HG03575 (cell line): ENCODE results near the gene FBXW8.

Source experiments
- ATAC-seq: cut with Tn5 transposase; IDR thresholded peaks from one replicate; pipeline ENCODE4 v1.9.1; 2021; ENCODE audit not compliant: unreplicated experiment, insufficient number of reproducible peaks, low FRiP score; ENCODE audit errors: extremely low read depth

Gene FBXW8

DNA sequence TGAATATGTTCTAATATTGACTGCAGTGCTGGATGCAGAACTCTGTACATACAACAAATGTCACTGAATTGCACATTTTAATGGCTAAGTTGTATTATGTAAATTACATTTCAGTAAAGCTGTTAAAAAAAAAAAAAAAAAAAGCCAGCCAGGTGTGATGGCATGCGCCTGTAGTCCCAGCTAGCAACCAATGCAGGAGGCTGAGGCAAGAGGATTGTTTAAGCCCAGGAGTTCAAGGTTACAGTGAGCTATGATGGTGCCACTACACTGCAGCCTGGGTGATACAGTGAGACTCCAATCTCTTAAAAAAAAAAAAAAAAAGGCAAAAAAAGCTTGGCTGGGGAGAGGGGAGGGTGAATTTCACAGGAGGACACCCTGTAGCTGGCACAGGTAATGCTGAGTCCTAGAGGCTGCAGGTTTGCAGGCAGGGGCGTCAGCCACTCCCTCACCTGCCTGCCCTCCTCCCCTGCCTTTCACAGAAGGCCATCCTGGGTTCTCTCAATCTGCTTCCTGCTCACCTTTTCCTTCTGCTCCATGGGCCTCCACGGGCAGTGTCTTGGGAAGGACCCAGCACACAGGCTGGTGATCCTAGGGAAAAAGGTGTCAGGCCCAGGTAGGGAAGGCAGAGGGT, 147.8 kb downstream of the FBXW8 start:
- ATAC-seq = no peak

DNA sequence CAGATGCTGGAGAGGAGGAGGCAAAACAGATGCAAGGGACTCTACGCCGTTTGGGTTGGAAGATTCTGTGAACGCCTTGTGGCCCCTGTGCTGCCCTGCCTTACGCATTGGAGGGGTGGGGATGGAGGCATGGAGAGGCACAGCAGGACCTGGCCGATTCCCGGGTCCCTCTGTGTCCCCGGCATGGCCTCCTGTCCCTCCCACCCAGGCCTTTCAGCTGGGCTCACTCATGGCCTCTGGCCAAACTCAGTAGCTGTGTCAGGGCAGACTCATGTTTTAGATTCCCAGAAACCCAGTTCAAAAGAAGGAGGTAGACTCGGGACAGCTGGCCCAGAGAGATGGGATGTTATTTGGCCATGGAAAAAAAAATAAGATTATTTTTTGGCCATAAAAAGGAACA, 148.4 kb downstream of the FBXW8 start:
- ATAC-seq = no peak

DNA sequence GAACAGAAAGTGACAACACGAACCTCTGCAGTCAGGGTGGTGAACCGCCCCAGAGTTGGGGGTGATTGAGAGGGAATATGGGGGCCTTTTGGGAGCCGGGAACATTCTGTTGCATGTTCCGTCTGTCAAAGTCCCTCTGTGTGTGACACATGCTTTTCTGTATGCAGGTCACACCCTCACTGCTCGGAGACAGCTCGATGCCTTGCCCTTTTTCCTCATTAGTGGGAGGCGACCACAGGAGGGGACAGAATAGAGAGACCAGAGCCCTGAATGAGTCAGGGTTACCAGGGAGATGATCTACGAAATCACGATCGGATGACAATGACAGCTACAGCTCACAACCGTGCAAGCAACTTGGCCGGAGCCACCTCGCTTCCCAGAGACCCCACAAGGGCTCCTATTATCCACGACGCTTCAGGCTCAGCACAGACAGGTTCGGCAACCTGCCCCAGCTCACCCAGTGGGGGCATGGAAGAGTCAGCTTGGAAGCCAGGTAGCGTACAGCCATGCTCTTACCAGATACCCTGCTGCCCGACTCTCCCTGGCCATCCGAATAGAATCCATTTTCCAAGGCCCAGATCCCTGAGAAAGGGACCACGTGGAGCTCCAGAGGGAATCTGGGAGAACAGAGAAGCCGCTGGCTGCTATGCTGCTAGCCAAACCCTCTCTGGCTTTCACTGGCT, 149.6 kb downstream of the FBXW8 start:
- no peak for ATAC-seq

DNA sequence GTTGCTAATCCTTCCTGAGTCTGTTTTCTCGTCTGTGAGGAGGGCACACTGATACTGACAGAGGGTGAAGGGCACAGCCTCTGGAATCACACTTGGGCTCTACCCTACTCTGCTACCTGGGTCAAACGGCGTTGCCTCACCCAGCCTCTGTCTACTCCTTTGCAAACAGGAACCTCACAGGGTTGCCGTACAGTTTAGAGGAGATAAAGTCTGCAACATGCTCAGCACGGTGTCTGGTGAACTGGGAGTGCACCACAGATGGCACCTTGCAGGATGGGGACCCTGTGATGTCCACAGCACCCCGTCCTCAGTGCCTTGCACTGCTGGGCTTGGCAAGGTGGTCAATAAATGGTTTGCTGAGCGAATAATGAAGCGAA, 150.2 kb downstream of the FBXW8 start:
- no peak for ATAC-seq

DNA sequence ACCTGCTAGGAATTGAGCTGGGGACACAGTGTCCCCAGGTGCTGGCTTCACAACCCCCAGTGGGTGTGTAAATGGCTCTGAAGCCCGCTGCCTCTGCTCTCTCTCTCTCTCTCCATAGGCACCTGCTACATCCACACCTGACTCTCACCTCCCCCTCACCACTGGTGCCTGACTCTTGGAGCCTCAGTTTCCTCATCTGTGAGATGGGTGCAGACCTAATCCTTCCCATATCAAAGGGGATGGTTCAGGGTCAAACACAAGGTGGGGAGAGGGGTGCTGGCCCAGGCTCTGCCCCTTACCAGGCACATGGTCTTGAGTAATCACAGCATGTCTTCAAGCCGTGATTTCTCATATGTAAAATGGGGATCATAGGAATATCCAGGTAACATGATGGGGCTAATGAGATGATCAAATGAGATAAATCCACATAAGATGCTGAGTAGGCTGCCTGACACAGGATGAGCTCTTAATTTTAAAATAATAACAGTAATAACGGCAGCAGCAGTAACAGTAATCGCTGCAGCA, 150.9 kb downstream of the FBXW8 start:
- ATAC-seq = no peak

DNA sequence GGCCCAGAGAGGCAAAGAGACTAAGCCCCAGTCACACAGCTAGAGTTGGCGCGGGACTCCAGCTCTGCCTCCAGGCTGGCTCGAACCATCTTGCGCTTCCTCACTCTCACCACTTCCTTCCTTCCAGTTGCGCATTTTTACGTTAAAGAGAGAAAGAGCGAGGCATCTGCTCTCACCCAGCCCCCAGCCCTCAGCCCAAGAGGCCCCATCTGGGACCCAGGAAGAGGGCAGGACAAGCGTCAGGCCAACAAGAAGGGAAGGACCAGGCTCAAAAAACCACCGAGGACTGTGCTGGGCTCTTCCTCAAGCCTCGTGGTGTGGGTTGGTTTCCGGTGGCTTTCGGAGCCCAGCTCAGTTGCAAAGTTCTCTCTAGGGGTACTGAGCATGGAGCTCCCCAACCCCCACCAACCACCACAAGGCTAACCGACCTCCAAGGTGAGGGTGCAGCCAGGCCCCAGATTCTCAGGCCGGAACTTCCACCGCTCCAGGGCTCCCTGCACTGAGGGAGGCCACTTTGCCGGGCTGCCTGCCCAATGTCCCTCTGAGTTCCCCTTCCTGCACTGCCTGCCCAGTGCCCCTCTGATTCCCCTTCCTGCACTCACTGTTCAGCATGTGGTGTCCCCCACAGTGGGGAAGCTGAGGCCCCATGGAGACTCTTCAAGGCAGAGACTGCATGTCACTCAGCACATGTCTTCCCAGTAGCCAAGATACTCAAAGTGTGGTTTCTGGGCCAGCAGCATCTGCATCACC, 152.6 kb downstream of the FBXW8 start:
- no peak for ATAC-seq

DNA sequence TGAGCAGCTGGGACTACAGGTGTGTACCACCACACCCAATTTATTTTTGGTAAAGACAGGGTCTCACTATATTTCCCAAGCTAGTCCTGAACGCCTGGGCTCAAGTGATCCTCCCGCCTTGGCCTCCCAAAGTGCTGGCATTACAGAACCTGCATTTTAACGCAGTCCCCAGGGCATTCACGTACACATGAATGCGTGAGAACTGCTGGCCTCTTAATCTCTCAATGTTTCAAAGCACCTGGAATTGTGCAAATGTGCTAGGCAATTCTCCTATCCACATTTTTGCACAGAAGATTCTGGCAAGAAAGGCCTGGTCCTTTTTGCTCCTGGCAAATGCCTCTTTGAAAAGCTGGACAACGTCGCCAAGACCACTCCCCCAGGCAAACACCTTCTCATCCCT, 153.3 kb downstream of the FBXW8 start:
- no peak for ATAC-seq

DNA sequence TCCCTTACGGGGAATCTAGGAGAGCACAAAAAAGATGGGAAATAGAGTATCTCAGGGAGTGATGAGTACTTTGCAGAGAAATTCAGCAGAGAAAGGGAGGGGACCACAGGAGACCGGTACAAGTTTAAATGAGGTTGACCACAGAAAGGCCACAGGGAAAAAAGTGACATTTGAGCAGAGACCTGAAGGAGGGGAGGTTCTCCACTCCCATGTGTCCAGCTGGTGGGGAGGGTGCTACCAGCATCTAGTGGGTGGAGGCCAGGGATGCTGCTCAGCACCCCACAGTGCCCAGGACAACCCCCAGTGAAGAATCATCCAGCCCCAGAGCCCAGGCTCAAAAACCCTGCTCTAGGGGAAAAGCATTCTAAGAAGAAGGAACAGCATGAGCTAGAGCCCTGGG, 153.8 kb downstream of the FBXW8 start:
- no peak for ATAC-seq

DNA sequence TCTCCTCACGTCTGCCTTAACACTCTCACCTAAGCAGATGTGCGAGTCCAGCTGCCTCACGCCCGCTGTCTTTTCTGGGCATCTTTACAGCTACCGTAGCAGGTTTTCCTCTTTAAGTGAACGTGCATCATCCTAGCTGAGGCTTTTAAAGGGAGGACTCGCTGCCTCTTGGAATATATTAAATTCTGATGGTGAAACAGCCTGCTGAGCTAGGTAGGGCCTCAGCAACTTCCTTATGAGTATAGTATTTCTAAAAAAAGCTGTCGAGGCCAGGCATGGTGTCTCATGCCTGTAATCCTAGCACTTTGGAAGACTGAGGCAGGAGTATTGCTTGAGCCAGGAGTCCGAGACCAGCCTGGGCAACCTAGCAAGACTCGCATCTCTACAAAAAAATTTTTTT, 156.3 kb downstream of the FBXW8 start:
- ATAC-seq = no peak

DNA sequence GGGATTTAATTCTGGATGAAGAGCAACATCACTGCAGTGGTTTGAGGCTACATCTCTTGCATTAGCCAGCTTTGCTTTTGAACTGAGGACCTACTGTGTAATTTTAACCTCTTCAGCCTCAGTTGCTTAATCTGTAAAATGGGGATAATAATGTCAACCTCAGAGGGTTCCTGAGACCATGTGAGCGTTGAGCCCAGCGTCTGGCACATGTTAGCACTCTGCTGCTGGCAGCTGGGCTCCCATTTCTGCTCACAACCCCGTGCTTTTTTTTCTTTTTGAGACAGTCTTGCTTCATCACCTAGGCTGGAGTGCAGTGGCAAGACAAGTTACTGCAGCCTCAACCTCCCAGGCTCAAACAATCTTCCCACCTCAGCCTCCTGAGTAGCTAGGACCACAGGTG, 156.9 kb downstream of the FBXW8 start:
- no peak for ATAC-seq

DNA sequence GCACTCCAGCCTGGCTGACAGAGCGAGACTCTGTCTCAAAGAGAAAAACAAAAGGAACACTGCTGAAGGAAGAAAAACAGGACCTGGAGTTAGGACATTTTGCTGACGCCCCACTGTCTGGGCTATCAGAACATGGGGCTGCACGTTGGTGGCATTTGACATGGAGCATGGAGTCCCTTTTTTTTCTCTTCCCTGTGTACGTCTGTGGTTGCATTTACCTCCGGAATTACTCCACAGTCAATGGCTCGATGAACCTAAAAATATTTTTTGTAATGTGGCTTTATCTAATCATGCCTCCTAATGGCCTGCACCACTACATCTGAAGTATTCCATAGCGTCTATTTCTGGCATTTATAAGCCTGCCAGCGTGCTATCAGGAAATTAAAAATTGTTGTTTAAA, 157.7 kb downstream of the FBXW8 start:
- ATAC-seq = no peak

DNA sequence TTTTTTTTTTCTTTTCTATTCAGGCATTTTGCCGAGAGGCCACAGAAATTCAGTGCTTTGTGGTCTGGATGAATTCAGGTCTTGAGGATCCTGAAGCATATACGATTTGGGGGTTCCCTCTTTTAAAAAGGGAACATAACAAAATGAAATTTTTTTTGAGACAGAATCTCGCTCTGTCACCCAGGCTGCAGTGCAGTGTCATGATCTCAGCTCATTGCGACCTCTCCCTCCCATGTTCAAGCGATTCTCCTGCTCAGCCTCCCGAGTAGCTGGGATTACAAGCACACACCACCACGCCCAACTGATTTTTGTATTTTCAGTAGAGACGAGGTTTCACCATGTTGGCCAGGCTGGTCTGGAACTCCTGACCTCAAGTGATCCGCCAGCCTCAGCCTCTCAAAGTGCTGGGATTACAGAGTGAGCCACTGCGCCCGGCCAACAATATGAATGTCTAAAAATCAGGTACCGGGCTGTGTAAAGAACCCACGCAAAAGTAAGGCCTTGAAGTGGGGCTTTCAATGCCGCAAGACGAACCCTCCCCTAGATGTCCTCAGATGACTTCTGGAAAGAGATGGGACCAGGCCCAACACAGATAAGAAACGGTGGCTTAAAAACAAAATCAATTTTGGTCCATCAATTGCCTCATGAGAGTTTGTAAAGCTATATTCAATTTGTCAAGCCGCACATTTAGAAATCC, 158.5 kb downstream of the FBXW8 start:
- no peak for ATAC-seq

DNA sequence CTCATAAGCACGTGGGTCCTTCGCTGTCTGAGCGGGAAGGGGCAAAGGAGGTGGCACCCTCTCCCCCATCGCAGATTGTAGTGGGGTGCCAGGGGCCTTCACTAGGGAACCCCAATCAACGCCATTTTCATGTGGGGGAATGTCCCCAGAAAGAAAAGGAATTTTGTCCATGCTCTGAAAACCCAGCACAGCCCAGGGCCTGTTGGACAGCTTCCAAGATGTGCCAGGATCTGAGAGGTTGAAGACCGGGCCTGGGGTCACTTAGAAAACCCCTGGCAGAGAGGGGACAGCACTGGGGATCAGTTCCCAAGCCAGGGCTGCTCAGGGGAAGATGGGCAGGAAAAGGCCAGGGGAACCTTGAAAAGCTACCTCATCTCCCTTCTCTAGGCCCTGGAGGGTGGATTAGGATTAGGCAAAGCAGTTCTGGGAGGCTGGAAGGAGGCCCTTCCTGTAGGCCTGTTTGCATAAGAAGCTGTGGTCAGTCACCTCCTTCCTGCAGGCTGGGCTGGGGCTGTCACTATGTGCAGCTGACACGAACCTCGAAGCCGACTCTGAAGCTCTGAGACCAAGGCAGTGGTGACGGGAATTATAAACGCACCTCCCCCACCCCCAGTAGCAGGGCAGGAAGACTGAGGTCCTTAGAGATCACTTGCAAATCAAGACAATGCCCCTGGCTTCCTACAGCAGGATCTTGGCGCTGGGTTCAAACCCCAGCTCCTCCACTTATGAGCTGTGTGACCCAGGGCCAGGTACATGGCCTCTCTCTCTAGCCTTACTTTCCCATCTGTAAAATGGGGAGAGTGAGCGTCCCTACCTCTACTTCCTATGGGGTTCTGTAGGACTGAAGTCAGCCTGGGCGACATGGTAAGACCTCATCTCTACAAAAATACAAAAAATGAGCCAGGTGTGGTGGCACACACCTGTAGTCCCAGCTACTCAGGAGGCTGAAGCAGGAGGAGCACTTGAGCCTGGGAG, 159.5 kb downstream of the FBXW8 start:
- ATAC-seq = no peak

DNA sequence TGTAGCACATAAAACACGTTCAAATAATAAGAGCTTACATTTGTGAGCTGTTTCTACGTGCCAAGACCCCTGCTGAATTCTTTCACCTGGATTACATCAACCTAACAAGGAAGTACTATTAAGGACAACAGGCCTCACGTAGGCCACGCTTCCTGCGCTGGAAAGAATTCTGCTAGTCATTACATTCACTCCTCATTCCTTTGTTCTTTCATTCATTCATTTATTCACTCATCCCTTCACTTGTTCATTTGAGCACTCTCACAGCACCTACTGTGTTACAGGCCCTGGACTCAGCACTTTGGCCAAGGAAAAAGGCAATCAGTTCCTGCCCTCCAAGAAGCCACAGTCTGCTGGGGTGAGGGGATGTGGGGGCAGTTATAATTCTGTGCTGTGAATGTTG, 160.3 kb downstream of the FBXW8 start:
- ATAC-seq = no peak

DNA sequence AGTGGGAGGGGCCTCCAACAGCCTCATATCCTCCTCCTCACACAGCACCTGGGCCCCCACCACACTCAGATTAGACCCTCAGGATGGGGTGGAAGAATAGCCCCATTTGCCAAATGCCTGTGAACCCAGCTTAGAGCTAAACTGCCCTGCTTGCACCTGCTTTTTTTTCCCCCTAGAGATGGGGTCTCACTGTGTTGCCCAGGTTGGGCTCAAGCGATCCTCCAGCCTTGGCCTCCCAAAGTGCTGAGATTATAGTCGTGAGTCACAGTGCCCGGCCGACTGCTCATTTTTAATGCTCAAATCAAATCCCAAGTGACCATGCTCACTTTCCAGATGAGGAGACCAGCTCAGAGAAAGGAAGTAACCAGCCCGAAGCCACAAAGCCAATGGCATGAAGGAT, 161.4 kb downstream of the FBXW8 start:
- ATAC-seq = no peak

DNA sequence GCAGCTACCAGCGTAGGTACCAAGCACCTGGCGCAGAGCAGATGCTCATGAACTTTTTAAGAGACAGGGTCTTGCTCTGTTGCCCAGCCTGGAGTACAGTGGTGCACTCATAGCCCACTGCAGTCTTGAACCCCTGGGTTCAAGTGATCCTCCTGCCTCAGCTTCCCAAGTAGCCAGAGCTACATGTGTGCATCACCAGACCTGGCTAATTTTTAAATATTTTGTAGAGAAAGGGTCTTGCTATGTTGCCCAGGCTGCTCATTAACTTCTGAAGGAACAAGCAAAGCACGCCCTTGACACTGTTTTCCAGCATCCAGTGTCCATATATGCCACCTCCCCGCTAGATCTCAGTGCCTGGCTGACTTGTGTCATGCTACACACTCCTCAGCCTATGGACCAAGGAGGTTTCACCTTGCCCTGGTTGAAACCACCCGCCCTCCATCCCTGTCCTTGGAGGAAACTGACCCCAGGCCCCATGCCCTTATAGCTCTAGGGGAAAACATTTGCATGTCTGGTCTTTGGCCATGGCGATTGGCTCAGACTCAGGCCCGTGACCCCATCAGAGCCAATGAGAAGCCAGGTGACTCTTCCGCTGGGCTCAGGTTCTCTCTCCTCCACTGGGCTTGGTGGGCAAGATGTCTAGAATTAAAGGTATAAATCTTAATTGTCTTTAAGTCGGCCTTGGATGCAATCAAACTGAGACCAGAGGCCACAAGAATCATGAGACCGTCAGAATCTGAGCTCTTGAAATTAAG, 162.2 kb downstream of the FBXW8 start:
- ATAC-seq = no peak

DNA sequence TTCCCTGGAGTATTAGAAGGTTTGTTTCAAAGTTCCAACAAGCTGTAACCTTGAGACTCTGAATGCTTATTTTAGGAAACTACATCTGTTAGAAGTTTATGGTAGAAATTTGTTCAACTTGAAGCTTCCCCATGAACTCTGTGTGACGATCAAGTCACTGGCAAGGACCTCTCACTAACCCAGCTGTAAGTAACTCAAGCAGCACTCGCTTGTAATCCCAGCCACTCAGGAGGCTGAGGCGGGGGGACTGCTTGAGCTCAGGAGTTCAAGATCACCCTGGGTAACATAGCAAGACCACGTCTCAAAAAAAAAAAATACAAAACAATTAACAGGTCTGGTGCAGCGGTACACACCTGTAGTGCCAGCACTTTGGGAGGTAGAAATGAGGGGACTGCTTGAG, 162.9 kb downstream of the FBXW8 start:
- no peak for ATAC-seq
